HepG2 (cell line): Measurements from ENCODE around the gene COG8. TPM values are rescaled to one million over a fixed set of nuclear protein-coding genes. Genes with fewer than 3 reads are reported as not detected.
A peak's percentile ranks its signal among the peaks of the same experiment; 100 is the strongest.

Source experiments
- ATAC-seq: fragments of 200-7000 bp; cut with Tn5 transposase; 3 replicates; pipeline ENCODE4 v1.9.1; 2020; ENCODE audit warnings: mild to moderate bottlenecking, moderate library complexity
- BruUV-seq: library from RNA; stranded (reverse); fragments of 400-500 nt; replicated peaks from 2 replicates; lab custom pipeline; 2021; lab: Mats Ljungman, UMichigan
- CTCF ChIA-PET: fragments of 300-600 bp; formaldehyde crosslinking; extraction: SDS; loops from one replicate; lab custom pipeline; 2021; ENCODE audit warnings: low total read pairs, inconsistent platforms, low intra/inter-chr PET ratio; lab: Yijun Ruan, JAX
- POLR2A ChIA-PET: fragments of 350-600 bp; sonication (Branson Sonifier 250); formaldehyde crosslinking; loops from one replicate; lab custom pipeline; 2020; ENCODE audit warnings: antibody characterized with exemption, inconsistent platforms; lab: Yijun Ruan, JAX
- DNase-seq: peaks from one replicate; pipeline ENCODE4 v3.0.0-alpha.2; 2015; ENCODE audit warnings: low spot score
- FAIRE-seq: peaks from 3 replicates; lab custom pipeline; 2011; peaks lifted over from hg19 to GRCh38; lab: Jason Lieb, UNC
- H2AFZ ChIP-seq: one replicate; pipeline ENCODE4 v1.6.1; 2011; ENCODE audit warnings: low read length, inconsistent platforms
- H3K27ac ChIP-seq: fragments of 300-600 bp; 3 replicates; pipeline ENCODE4 v1.8.0; 2011; ENCODE audit warnings: mixed run types, mild to moderate bottlenecking, mixed read lengths, low read length, inconsistent platforms; ENCODE audit not compliant: insufficient read depth; ENCODE audit errors: extremely low read length
- H3K27me3 ChIP-seq, 2 experiments: fragments of 200-600 bp in 1 of 2; 2 replicates in 1 of 2; 3 replicates in 1 of 2; pipeline versions ENCODE4 v1.6.0 to v1.8.0; 2011; ENCODE audit warnings: low read length in 2 of 2, mild to moderate bottlenecking in 2 of 2, moderate library complexity in 2 of 2, inconsistent platforms in 1 of 2; ENCODE audit not compliant: insufficient read depth in 2 of 2, control insufficient read depth in 1 of 2
- H3K36me3 ChIP-seq, 2 experiments: fragments of 200-600 bp in 1 of 2; replicated peaks in 1 of 2; 2 replicates in 1 of 2; 3 replicates in 1 of 2; pipeline versions ENCODE4 v1.5.1 to v1.8.0; 2011; ENCODE audit warnings: low read length in 2 of 2, inconsistent platforms in 1 of 2; ENCODE audit not compliant: insufficient read depth in 2 of 2, control insufficient read depth in 1 of 2
- H3K4me1 ChIP-seq: 2 replicates; pipeline ENCODE4 v1.5.1; 2012; ENCODE audit warnings: low read length, inconsistent platforms; ENCODE audit not compliant: insufficient read depth
- H3K4me2 ChIP-seq: 2 replicates; pipeline ENCODE4 v1.6.0; 2011; ENCODE audit warnings: low read depth, low read length, inconsistent platforms
- H3K4me3 ChIP-seq, 3 experiments: fragments of 200-600 bp in 1 of 3; sonication (generic), shearing (Covaris generic) in 1 of 3; replicated peaks in 1 of 3; 2 replicates each; pipeline ENCODE4 v1.5.1; 2011 to 2016; ENCODE audit warnings: low read length in 3 of 3, inconsistent platforms in 2 of 3, low read depth in 2 of 3, mild to moderate bottlenecking in 2 of 3, control low read depth in 1 of 3, mixed read lengths in 1 of 3; ENCODE audit not compliant: insufficient read depth in 1 of 3
- H3K79me2 ChIP-seq: one replicate; pipeline ENCODE4 v1.6.1; 2011; ENCODE audit warnings: low read length, inconsistent platforms; ENCODE audit not compliant: insufficient read depth
- H3K9ac ChIP-seq: 2 replicates; pipeline ENCODE4 v1.6.0; 2011; ENCODE audit warnings: mild to moderate bottlenecking, low read depth, low read length, inconsistent platforms; ENCODE audit not compliant: insufficient read depth
- H3K9me3 ChIP-seq: 2 replicates; pipeline ENCODE4 v1.5.1; 2012; ENCODE audit warnings: mild to moderate bottlenecking, low read length
- H4K20me1 ChIP-seq: 2 replicates; pipeline ENCODE4 v1.6.0; 2011; ENCODE audit warnings: inconsistent platforms, mild to moderate bottlenecking, low read length, moderate library complexity; ENCODE audit not compliant: insufficient read depth
- ARID2 ChIP-seq: sonication (generic); formaldehyde crosslinking; IDR thresholded peaks from 2 replicates; pipeline ENCODE4 v1.8.1; 2022; ENCODE audit warnings: mild to moderate bottlenecking, missing genetic modification reagents, borderline replicate concordance
- GPBP1L1 ChIP-seq: sonication (generic); formaldehyde crosslinking; IDR thresholded peaks from 2 replicates; pipeline ENCODE4 v1.5.0; 2020; ENCODE audit warnings: mild to moderate bottlenecking, missing genetic modification reagents
- HDAC2 ChIP-seq: sonication (generic); formaldehyde crosslinking; IDR thresholded peaks from 2 replicates; pipeline ENCODE4 v1.4.0; 2020; ENCODE audit warnings: missing genetic modification reagents
- KAT8 ChIP-seq: IDR thresholded peaks from 2 replicates; pipeline ENCODE4 v1.6.1; 2016; ENCODE audit warnings: missing genetic modification reagents, missing compliant biosample characterization
- KDM4B ChIP-seq: sonication (generic); formaldehyde crosslinking; IDR thresholded peaks from 2 replicates; pipeline ENCODE4 v1.4.0; 2020; ENCODE audit warnings: missing genetic modification reagents
- MZF1 ChIP-seq: sonication (generic); formaldehyde crosslinking; IDR thresholded peaks from 2 replicates; pipeline ENCODE4 v1.8.1; 2023; ENCODE audit warnings: mild to moderate bottlenecking, missing genetic modification reagents, borderline replicate concordance
- RARA ChIP-seq: IDR thresholded peaks from 2 replicates; pipeline ENCODE4 v1.6.1; 2016; ENCODE audit warnings: missing genetic modification reagents, missing compliant biosample characterization
- UBTF ChIP-seq: sonication (generic); formaldehyde crosslinking; IDR thresholded peaks from 2 replicates; pipeline ENCODE4 v1.4.0; 2020; ENCODE audit warnings: mild to moderate bottlenecking, missing genetic modification reagents
- ZBTB1 ChIP-seq: sonication (generic); formaldehyde crosslinking; IDR thresholded peaks from 2 replicates; pipeline ENCODE4 v1.4.0; 2020; ENCODE audit warnings: missing genetic modification reagents, borderline replicate concordance
- ZNF558 ChIP-seq: sonication (generic); formaldehyde crosslinking; IDR thresholded peaks from 2 replicates; pipeline ENCODE4 v1.9.0; 2022; ENCODE audit warnings: mild to moderate bottlenecking, missing genetic modification reagents, borderline replicate concordance
- ZNF772 ChIP-seq: sonication (generic); formaldehyde crosslinking; IDR thresholded peaks from 2 replicates; pipeline ENCODE4 v1.5.0; 2020; ENCODE audit warnings: mild to moderate bottlenecking, missing genetic modification reagents
- ZNF800 ChIP-seq: sonication (generic); formaldehyde crosslinking; IDR thresholded peaks from 2 replicates; pipeline ENCODE4 v1.4.0; 2020; ENCODE audit warnings: missing genetic modification reagents
- WGBS: methylation state at CpG from one replicate; pipeline ENCODE4 v1.1.6; 2017; ENCODE audit warnings: low lambda C conversion rate; 5-methylcytosine and 5-hydroxymethylcytosine counted together
- in situ Hi-C: cut with HindIII; loops from 2 replicates; pipeline ENCODE4 v1.10.0; 2017; ENCODE audit warnings: low pct_unique_long_range_greater_than_20kb; ENCODE audit not compliant: extremely low pct_ligation_motif_present
- intact Hi-C: fragments of 100-400 bp; cut with micrococcal nuclease; formaldehyde crosslinking; loops from one replicate; pipeline ENCODE4 v1.10.0; 2022; ENCODE audit not compliant: unreplicated experiment
- polyA plus RNA-seq, 8 experiments: library from polyadenylated mRNA; depleted of rRNA in 3 of 8; stranded (reverse) in 7 of 8; unstranded in 1 of 8; fragments of >200 nt; fragmentation: Illumina TruSeq in 4 of 8; extraction: Trizol in 4 of 8; gene quantifications; 2 replicates each; pipeline versions ENCODE4 v1.2.1 to v1.2.3, GENCODE V29; 2011 to 2016; ENCODE audit warnings: low read depth in 4 of 8, missing spikeins in 1 of 8, mixed read lengths in 1 of 8; ENCODE audit not compliant: insufficient read depth in 1 of 8
- total RNA-seq, 5 experiments: library from RNA; depleted of rRNA; stranded (reverse); fragments of >200 nt; fragmentation: Illumina TruSeq; extraction: Trizol; gene quantifications; 2 replicates each; pipeline ENCODE4 v1.2.3, GENCODE V29; 2016; ENCODE audit warnings: low read depth in 1 of 5
- TF ChIP-seq, protein P1 (sequence below): sonication (generic); formaldehyde crosslinking; IDR thresholded peaks from 2 replicates; pipeline ENCODE4 v1.5.0; 2020; ENCODE audit warnings: missing genetic modification reagents

The COG8 gene
- total and polyA plus RNA-seq, 2 of the 13 experiments (the other 11 are each of a cell fraction or from before 2014, with no cell fraction given) = 45.5 to 52.1 TPM

- TF ChIP-seq UBTF (peak; percentile 33; the same call in 1 of the 2 replicates), HDAC2 (peak; percentile 20; the same call in 1 of the 2 replicates), KAT8 (CRISPR knock-in tag) (peak; percentile 57; the same call in 1 of the 2 replicates), KDM4B (CRISPR knock-in tag) (no peak), ZNF772 (CRISPR knock-in tag) (peak; percentile 36; the same call in 1 of the 2 replicates), ZBTB1 (no peak)
Observed at GRCh38 chr16:69351309-69352027, 12.1 kb upstream of the COG8 start, which contains the start of gene TMED6 (continued).

DNA sequence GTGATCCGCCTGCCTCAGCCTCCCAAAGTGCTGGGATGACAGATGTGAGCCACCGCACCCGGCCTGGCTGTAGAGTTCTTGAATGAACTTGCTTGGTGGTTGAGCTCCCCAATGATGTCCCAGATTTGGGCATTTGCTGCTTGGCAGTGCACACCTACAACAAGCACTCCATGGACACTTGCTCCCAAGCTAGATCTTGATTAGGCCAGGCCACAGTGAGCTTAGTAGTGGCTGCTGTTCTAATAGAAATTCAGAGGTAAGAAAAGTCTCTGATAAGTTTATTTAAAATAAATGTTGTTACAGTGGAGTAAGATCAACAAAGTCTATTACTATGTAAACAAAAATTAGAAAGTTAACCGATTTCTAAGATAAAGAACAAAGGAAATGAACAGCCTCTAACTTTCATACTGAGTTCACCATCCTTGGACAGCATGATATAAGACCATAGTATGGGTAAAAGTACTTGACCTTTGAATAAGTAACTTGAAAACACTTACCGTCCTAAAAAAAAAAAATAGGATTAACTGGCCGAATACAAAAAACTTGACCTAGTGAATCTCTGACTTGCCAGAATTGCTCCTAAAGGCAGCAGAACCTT is 11.3 kb upstream of the COG8 start:
- Histone ChIP-seq H3K4me1 (peaks cover 24% of the 10 kb centered on the region), H3K4me2 (peak overlapping the region; percentile 91), H3K9me3 (no peaks in the 10 kb centered on the region), H3K9ac (peak overlapping the region; percentile 59; the same call in 1 of the 2 replicates), H3K4me3 (peak overlapping the region; percentile 54 to 64 (median 61); a peak in 5 of 6 replicates), H2AFZ (no peak overlapping the region), H3K27me3 (no peaks in the 10 kb centered on the region), H3K79me2 (no peaks in the 10 kb centered on the region), H3K27ac (peak overlapping the region; percentile 39), H3K36me3 (peaks cover 0 to 3% of the 10 kb centered on the region in 2 experiments; a peak in 3 of 5 replicates), H4K20me1 (no peaks in the 10 kb centered on the region)
- peak; percentile 78 for FAIRE-seq
- ChIA-PET POLR2A (interaction anchor here (0.6 to 4.1 kb wide), 13 partner anchors 9 to 404 kb away, joined by 3 to 22 read pairs (median 5); partner anchors contain the start of genes COG8, NIP7, NOB1 and PDF), CTCF (no interaction called here)
- TSS peak; percentile 61 for BruUV-seq
- intact Hi-C loops = loop anchor here (5.0 kb wide), 1 partner anchor 37 kb away; the partner anchor contains the start of gene TERF2
- in situ Hi-C loops = no loop called here
- WGBS = 51% methylated on average over 6 of the region's 6 CpGs
- DNase-seq = peak; percentile 59
- ATAC-seq = peak; percentile 22
- TF ChIP-seq, protein P1, sequence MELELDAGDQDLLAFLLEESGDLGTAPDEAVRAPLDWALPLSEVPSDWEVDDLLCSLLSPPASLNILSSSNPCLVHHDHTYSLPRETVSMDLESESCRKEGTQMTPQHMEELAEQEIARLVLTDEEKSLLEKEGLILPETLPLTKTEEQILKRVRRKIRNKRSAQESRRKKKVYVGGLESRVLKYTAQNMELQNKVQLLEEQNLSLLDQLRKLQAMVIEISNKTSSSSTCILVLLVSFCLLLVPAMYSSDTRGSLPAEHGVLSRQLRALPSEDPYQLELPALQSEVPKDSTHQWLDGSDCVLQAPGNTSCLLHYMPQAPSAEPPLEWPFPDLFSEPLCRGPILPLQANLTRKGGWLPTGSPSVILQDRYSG (CRISPR knock-in tag) = no peak
- TF ChIP-seq MZF1 (CRISPR knock-in tag) (no peak), ARID2 (CRISPR knock-in tag) (no peak), ZNF558 (CRISPR knock-in tag) (no peak), GPBP1L1 (no peak), RARA (CRISPR knock-in tag) (peak; percentile 67), ZNF800 (no peak)
